ENCODE data around the gene PARP3.

PARP3 gene

GRCh38 chr3:51947215-51947900 is 5.2 kb downstream of the PARP3 start:
- no peak for DNase-seq (ENCODE audit: low read depth in 4 of 4, low spot score in 1 of 4)

- no peak for DNase-seq (ENCODE audit: low read depth in 4 of 4, low spot score in 1 of 4)
Observed at GRCh38 chr3:51948016-51948580, 5.9 kb downstream of the PARP3 start.

GRCh38 chr3:51949121-51949520 is 7.0 kb downstream of the PARP3 start:
- DNase-seq (ENCODE audit: low read depth in 4 of 4, low spot score in 1 of 4): no peak

GRCh38 chr3:51950899-51951298 is 8.7 kb downstream of the PARP3 start:
- no peak for DNase-seq (ENCODE audit: low read depth in 4 of 4, low spot score in 1 of 4)

GRCh38 chr3:51953445-51953844 is 11.3 kb downstream of the PARP3 start:
- no peak for DNase-seq (ENCODE audit: low read depth in 4 of 4, low spot score in 1 of 4)

GRCh38 chr3:51954105-51954504 is 11.9 kb downstream of the PARP3 start:
- DNase-seq (ENCODE audit: low read depth in 4 of 4, low spot score in 1 of 4): no peak

GRCh38 chr3:51954713-51955112 is 12.6 kb downstream of the PARP3 start:
- no peak for DNase-seq (ENCODE audit: low read depth in 4 of 4, low spot score in 1 of 4)

- DNase-seq (ENCODE audit: low read depth in 4 of 4, low spot score in 1 of 4): no peak
Observed at GRCh38 chr3:51955175-51955892, 13.2 kb downstream of the PARP3 start, which contains the start of gene GPR62. Gene GPR62, plus strand, starts transcription at chr3:51955381. Its CDS starts 272 bp downstream, at chr3:51955653.

GRCh38 chr3:51955893-51956770 is 14.0 kb downstream of the PARP3 start:
- DNase-seq (ENCODE audit: low read depth in 4 of 4, low spot score in 1 of 4): no peak

GRCh38 chr3:51957520-51958205 is 15.5 kb downstream of the PARP3 start:
- no peak for DNase-seq (ENCODE audit: low read depth in 4 of 4, low spot score in 1 of 4)

- DNase-seq (ENCODE audit: low read depth in 4 of 4, low spot score in 1 of 4): no peak
Observed at GRCh38 chr3:51958603-51959521, 16.7 kb downstream of the PARP3 start.

- no peak for DNase-seq (ENCODE audit: low read depth in 4 of 4, low spot score in 1 of 4)
Observed at GRCh38 chr3:51959651-51960050, 17.5 kb downstream of the PARP3 start.

- DNase-seq (ENCODE audit: low read depth in 4 of 4, low spot score in 1 of 4): no peak
Observed at GRCh38 chr3:51960386-51960785, 18.2 kb downstream of the PARP3 start.

- DNase-seq (ENCODE audit: low read depth in 4 of 4, low spot score in 1 of 4): no peak
Observed at GRCh38 chr3:51961011-51961410, 18.8 kb downstream of the PARP3 start.

- DNase-seq (ENCODE audit: low read depth in 4 of 4, low spot score in 1 of 4): no peak
Observed at GRCh38 chr3:51961602-51962569, 19.7 kb downstream of the PARP3 start.

- no peak for DNase-seq (ENCODE audit: low read depth in 4 of 4, low spot score in 1 of 4)
Observed at GRCh38 chr3:51962854-51963530, 20.8 kb downstream of the PARP3 start.

GRCh38 chr3:51963951-51964451 is 21.8 kb downstream of the PARP3 start:
- DNase-seq (ENCODE audit: low read depth in 4 of 4, low spot score in 1 of 4): no peak

- no peak for DNase-seq (ENCODE audit: low read depth in 4 of 4, low spot score in 1 of 4)
Observed at GRCh38 chr3:51964521-51964920, 22.4 kb downstream of the PARP3 start.

Measured in stimulated activated CD4-positive, alpha-beta T cell treated with anti-CD3 and anti-CD28 coated beads, Interleukin-1b, Interleukin-23, amount 100 ng/mL, for 24 hours (primary cell).